ENCODE results near the gene SRMS. TPM values are rescaled to one million over a fixed set of nuclear protein-coding genes. Genes with fewer than 3 reads are reported as not detected.
A peak's percentile ranks its signal among the peaks of the same experiment; 100 is the strongest.

Gene SRMS
- total and polyA plus RNA-seq, 4 donors = 0.06 TPM; not detected in 3

GRCh38 chr20:63519668-63520503 lies 27.7 kb downstream of the SRMS start:
- peaks cover 0 to 22% (median 14%) of the 10 kb centered on the region in 4 donors for H3K36me3 ChIP-seq (ENCODE audit: control insufficient read depth in 4 of 4, insufficient read depth in 4 of 4, low read length in 4 of 4)
- DNase-seq (peak; percentile 81 to 85 (median 83)), ATAC-seq (ENCODE audit: insufficient read depth, low FRiP score) (peak; percentile 45)
- peak overlapping the region; percentile 75 for H3K4me3 ChIP-seq
- peaks cover 0 to 23% (median 7%) of the 10 kb centered on the region in 5 donors for H3K4me1 ChIP-seq (ENCODE audit: control insufficient read depth in 5 of 5, insufficient read depth in 5 of 5, low read length in 5 of 5)
- peaks cover 0 to 5% (median 0%) of the 10 kb centered on the region in 4 donors for H3K9me3 ChIP-seq (ENCODE audit: control insufficient read depth in 4 of 4, insufficient read depth in 3 of 4, low read length in 3 of 4)
- H3K27me3 ChIP-seq (ENCODE audit: control insufficient read depth in 3 of 3, insufficient read depth in 3 of 3, low read length in 2 of 3) = no peaks in the 10 kb centered on the region
- no peak for TF ChIP-seq CTCF (IDR thresholded peaks at IDR 0.05; ENCODE audit: control extremely low read depth, extremely low read depth)
- no peak overlapping the region for H3K9ac ChIP-seq (ENCODE audit: insufficient read depth in 1 of 2, low read length in 2 of 2)
- WGBS, 2 donors = 2% methylated on average over 50 to 72 of the region's 72 CpGs
- peak overlapping the region; percentile 75 to 95 for H3K27ac ChIP-seq (ENCODE audit: low read depth in 1 of 2, low read length in 1 of 2)

GRCh38 chr20:63518946-63519667 lies 28.4 kb downstream of the SRMS start:
- WGBS, 2 donors = 75 to 82% methylated on average over 29 to 32 of the region's 32 CpGs
- H3K27ac ChIP-seq (ENCODE audit: low read depth in 1 of 2, low read length in 1 of 2) = peak overlapping the region in 1 of 2 donors; percentile 32
- peak overlapping the region; percentile 75 for H3K4me3 ChIP-seq
- no peak for TF ChIP-seq CTCF (IDR thresholded peaks at IDR 0.05; ENCODE audit: control extremely low read depth, extremely low read depth)
- peaks cover 0 to 22% (median 14%) of the 10 kb centered on the region in 4 donors for H3K36me3 ChIP-seq (ENCODE audit: control insufficient read depth in 4 of 4, insufficient read depth in 4 of 4, low read length in 4 of 4)
- DNase-seq (peak in 1 of 3 donors; percentile 12), ATAC-seq (ENCODE audit: insufficient read depth, low FRiP score) (no peak)
- peaks cover 0 to 22% (median 7%) of the 10 kb centered on the region in 5 donors for H3K4me1 ChIP-seq (ENCODE audit: control insufficient read depth in 5 of 5, insufficient read depth in 5 of 5, low read length in 5 of 5)
- H3K9me3 ChIP-seq (ENCODE audit: control insufficient read depth in 4 of 4, insufficient read depth in 3 of 4, low read length in 3 of 4) = peaks cover 0 to 5% (median 0%) of the 10 kb centered on the region in 4 donors
- H3K9ac ChIP-seq (ENCODE audit: insufficient read depth in 1 of 2, low read length in 2 of 2) = no peak overlapping the region
- no peaks in the 10 kb centered on the region for H3K27me3 ChIP-seq (ENCODE audit: control insufficient read depth in 3 of 3, insufficient read depth in 3 of 3, low read length in 2 of 3)

- Histone ChIP-seq H3K27ac (ENCODE audit: low read depth in 1 of 2, low read length in 1 of 2) (no peak overlapping the region), H3K27me3 (ENCODE audit: control insufficient read depth in 3 of 3, insufficient read depth in 3 of 3, low read length in 2 of 3) (no peaks in the 10 kb centered on the region), H3K4me1 (ENCODE audit: control insufficient read depth in 5 of 5, insufficient read depth in 5 of 5, low read length in 5 of 5) (peaks cover 0 to 22% (median 7%) of the 10 kb centered on the region in 5 donors), H3K9me3 (ENCODE audit: control insufficient read depth in 4 of 4, insufficient read depth in 3 of 4, low read length in 3 of 4) (peaks cover 0 to 4% (median 0%) of the 10 kb centered on the region in 4 donors), H3K4me3 (no peak overlapping the region), H3K36me3 (ENCODE audit: control insufficient read depth in 4 of 4, insufficient read depth in 4 of 4, low read length in 4 of 4) (peaks cover 0 to 21% (median 13%) of the 10 kb centered on the region in 4 donors), H3K9ac (ENCODE audit: insufficient read depth in 1 of 2, low read length in 2 of 2) (no peak overlapping the region)
- no peak for TF ChIP-seq CTCF (IDR thresholded peaks at IDR 0.05; ENCODE audit: control extremely low read depth, extremely low read depth)
- ATAC-seq (ENCODE audit: insufficient read depth, low FRiP score) (no peak), DNase-seq (no peak)
- WGBS, 2 donors = 85 to 86% methylated on average over 20 of the region's 20 CpGs
Observed at GRCh38 chr20:63518351-63518861, 29.1 kb downstream of the SRMS start.

Data from lung (tissue), 12 donors.